WI38 (cell line): ENCODE data around the gene PRR19.
A peak's percentile ranks its signal among the peaks of the same experiment; 100 is the strongest.

Source experiments
- H3K4me3 ChIP-seq: 2 replicates; pipeline ENCODE4 v1.5.1; 2011; ENCODE audit warnings: low read depth, mild to moderate bottlenecking, control low read depth, low read length
- CTCF ChIP-seq: IDR thresholded peaks from 2 replicates; pipeline ENCODE4 v1.5.1; 2012; ENCODE audit warnings: low read depth, mild to moderate bottlenecking, control low read depth, low read length

Gene PRR19

GRCh38 chr19:42309686-42310085 is 7.8 kb downstream of the PRR19 start:
- no peak for TF ChIP-seq CTCF

GRCh38 chr19:42311657-42312056 is 9.7 kb downstream of the PRR19 start:
- peak; percentile 8; the same call in 1 of the 2 replicates for TF ChIP-seq CTCF
- H3K4me3 ChIP-seq: no peak overlapping the region

More at GRCh38 chr19:42309686-42310085, 7.8 kb downstream of the PRR19 start:
- H3K4me3 ChIP-seq: no peak overlapping the region

GRCh38 chr19:42312370-42312769 is 10.4 kb downstream of the PRR19 start:
- TF ChIP-seq CTCF: no peak
- H3K4me3 ChIP-seq: no peak overlapping the region

GRCh38 chr19:42313096-42313839 is 11.3 kb downstream of the PRR19 start, which contains the start of gene TMEM145:
TSS of gene TMEM145 (plus strand) at chr19:42313309. CDS start at chr19:42313377, 68 bp downstream.
- no peak for TF ChIP-seq CTCF
- peak within 1 kb of the TSS; percentile 48 for H3K4me3 ChIP-seq

GRCh38 chr19:42313840-42314755 is 12.2 kb downstream of the PRR19 start:
- H3K4me3 ChIP-seq: no peak overlapping the region
- TF ChIP-seq CTCF: no peak

GRCh38 chr19:42315024-42315423 is 13.1 kb downstream of the PRR19 start:
- no peak for TF ChIP-seq CTCF
- H3K4me3 ChIP-seq: no peak overlapping the region
